GM12892 (cell line): ENCODE results near the gene USP15.

Experiments used
- POLR2A ChIP-seq: IDR thresholded peaks from 2 replicates; pipeline ENCODE4 v1.6.1; 2011; ENCODE audit warnings: low read depth, low read length, control low read depth
- POLR2AphosphoS5 ChIP-seq: IDR thresholded peaks from 2 replicates; pipeline ENCODE4 v1.6.1; 2011; ENCODE audit warnings: low read depth, low read length, control low read depth

DNA sequence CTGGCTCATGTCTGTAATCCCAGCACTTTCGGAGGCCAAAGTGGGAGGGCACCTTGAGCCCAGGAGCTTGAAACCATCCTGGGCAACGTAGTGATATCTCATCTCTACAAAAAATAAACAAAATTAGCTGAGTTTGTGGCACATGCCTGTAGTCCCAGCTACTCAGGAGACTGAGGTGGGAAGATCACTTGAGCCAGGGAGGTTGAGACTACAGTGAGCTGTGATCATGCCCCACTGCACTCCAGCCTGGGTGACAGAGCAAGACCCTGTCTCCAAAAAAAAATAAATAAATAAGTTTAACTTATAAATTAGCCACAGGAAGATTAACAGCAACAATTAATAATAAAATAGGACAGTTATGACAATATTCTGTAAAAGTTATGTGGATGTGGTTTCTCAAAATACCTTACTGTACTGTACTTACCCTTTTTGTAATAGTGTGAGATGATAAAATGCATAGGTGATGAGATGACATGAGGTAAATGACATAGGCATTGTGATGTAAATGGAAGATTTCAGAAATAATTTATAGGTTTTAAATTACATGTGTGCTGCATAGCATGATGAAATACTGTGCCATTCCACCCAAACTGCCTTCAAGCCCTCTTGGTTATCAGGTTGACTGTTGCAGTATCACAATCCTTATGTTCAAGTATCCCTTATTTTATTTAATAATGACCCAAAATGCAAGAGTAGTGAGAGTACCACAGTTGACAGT is 22.0 kb downstream of the USP15 start:
- TF ChIP-seq POLR2AphosphoS5 (no peak), POLR2A (no peak)
